Keratinocyte (primary cell): ENCODE results near the gene GPR3. TPM values are rescaled to one million over a fixed set of nuclear protein-coding genes. Genes with fewer than 3 reads are reported as not detected.

Experiments used
- DNase-seq: peaks from one replicate; pipeline ENCODE4 v3.0.0-alpha.2; 2011; ENCODE audit warnings: low read depth, missing footprints, low spot score
- FAIRE-seq: peaks from 2 replicates; lab custom pipeline; 2011; peaks lifted over from hg19 to GRCh38; lab: Jason Lieb, UNC
- H2AFZ ChIP-seq: 2 replicates; pipeline ENCODE4 v1.6.0; 2012; ENCODE audit warnings: low read length, control low read depth, inconsistent platforms; ENCODE audit not compliant: control insufficient read depth
- H3K27ac ChIP-seq: 2 replicates; pipeline ENCODE4 v1.5.1; 2011; ENCODE audit warnings: low read length; ENCODE audit not compliant: control insufficient read depth, insufficient read depth
- H3K27me3 ChIP-seq: 3 replicates; pipeline ENCODE4 v1.6.0; 2011; ENCODE audit warnings: low read length; ENCODE audit not compliant: control insufficient read depth, insufficient read depth; ENCODE audit errors: extremely low read depth
- H3K36me3 ChIP-seq, 2 experiments: 2 replicates in 1 of 2; 3 replicates in 1 of 2; pipeline ENCODE4 v1.5.1; 2011; ENCODE audit warnings: low read length in 2 of 2, mild to moderate bottlenecking in 1 of 2; ENCODE audit not compliant: control insufficient read depth in 2 of 2, insufficient read depth in 2 of 2; ENCODE audit errors: extremely low read depth in 1 of 2
- H3K4me1 ChIP-seq: 3 replicates; pipeline ENCODE4 v1.5.1; 2011; ENCODE audit warnings: low read length; ENCODE audit not compliant: control insufficient read depth, insufficient read depth; ENCODE audit errors: extremely low read depth
- H3K4me2 ChIP-seq: 3 replicates; pipeline ENCODE4 v1.6.0; 2011; ENCODE audit warnings: low read depth, low read length; ENCODE audit not compliant: control insufficient read depth, insufficient read depth; ENCODE audit errors: extremely low read depth
- H3K4me3 ChIP-seq, 3 experiments: fragments of 200-600 bp in 1 of 3; sonication (generic) in 1 of 3; 2 replicates in 2 of 3; 3 replicates in 1 of 3; pipeline ENCODE4 v1.5.1; 2011 to 2016; ENCODE audit warnings: low read length in 3 of 3, mild to moderate bottlenecking in 3 of 3, control low read depth in 2 of 3, inconsistent platforms in 1 of 3, low read depth in 1 of 3, mixed read lengths in 1 of 3, mixed run types in 1 of 3, moderate library complexity in 1 of 3; ENCODE audit not compliant: control insufficient read depth in 2 of 3, insufficient read depth in 2 of 3; ENCODE audit errors: extremely low read depth in 1 of 3
- H3K79me2 ChIP-seq: 2 replicates; pipeline ENCODE4 v1.6.0; 2012; ENCODE audit warnings: low read length; ENCODE audit not compliant: control insufficient read depth, insufficient read depth
- H3K9ac ChIP-seq: 3 replicates; pipeline ENCODE4 v1.6.0; 2011; ENCODE audit warnings: low read length; ENCODE audit not compliant: control insufficient read depth, insufficient read depth; ENCODE audit errors: extremely low read depth
- H3K9me1 ChIP-seq: 3 replicates; pipeline ENCODE4 v1.6.0; 2011; ENCODE audit warnings: low read length; ENCODE audit not compliant: control insufficient read depth, insufficient read depth; ENCODE audit errors: extremely low read depth
- H3K9me3 ChIP-seq: 2 replicates; pipeline ENCODE4 v1.5.1; 2012; ENCODE audit warnings: low read depth, low read length; ENCODE audit not compliant: control insufficient read depth
- H4K20me1 ChIP-seq: 3 replicates; pipeline ENCODE4 v1.6.0; 2011; ENCODE audit warnings: low read length; ENCODE audit not compliant: control insufficient read depth, insufficient read depth; ENCODE audit errors: extremely low read depth
- CTCF ChIP-seq, 3 experiments: IDR thresholded peaks in 1 of 3; conservative IDR thresholded peaks in 1 of 3; optimal IDR thresholded peaks in 1 of 3; 2 replicates in 2 of 3; 3 replicates in 1 of 3; pipeline versions ENCODE3 to v1.5.1; 2011; ENCODE audit warnings: low read length in 3 of 3, mild to moderate bottlenecking in 3 of 3, moderate library complexity in 2 of 3, control low read depth in 1 of 3, inconsistent platforms in 1 of 3; ENCODE audit not compliant: insufficient read depth in 2 of 3; ENCODE audit errors: extremely low read depth in 1 of 3
- EZH2 ChIP-seq: IDR thresholded peaks from one replicate; pipeline ENCODE4 v1.6.1; 2012; ENCODE audit warnings: inconsistent platforms, mild to moderate bottlenecking, low read length, moderate library complexity
- dilution Hi-C: fragments of 300-500 bp; cut with MboI; formaldehyde crosslinking; loops from one replicate; pipeline ENCODE4 v1.7.0; 2020; ENCODE audit warnings: low sequenced_read_pairs; ENCODE audit not compliant: extremely low pct_ligation_motif_present
- polyA plus RNA-seq, 5 experiments: library from polyadenylated mRNA; depleted of rRNA in 3 of 5; stranded (reverse) in 3 of 5; stranded (forward) in 1 of 5; unstranded in 1 of 5; fragments of >200 nt; gene quantifications; 1 replicate in 1 of 5; 2 replicates in 3 of 5; 3 replicates in 1 of 5; pipeline versions ENCODE4 v1.2.1 to v1.2.3, GENCODE V29; 2011 to 2012; ENCODE audit warnings: missing spikeins in 2 of 5, low read depth in 1 of 5, low replicate concordance in 1 of 5

The GPR3 gene
- polyA plus RNA-seq, 1 donor (not counting 4 experiments of a cell fraction or from before 2014, with no cell fraction given) = 1.4 TPM

GRCh38 chr1:27438621-27439061 is 46.2 kb downstream of the GPR3 start:
- Histone ChIP-seq H3K4me2 (no peak overlapping the region), H2AFZ (no peak overlapping the region), H3K9ac (no peak overlapping the region), H3K4me1 (peaks cover 26% of the 10 kb centered on the region), H3K27me3 (no peaks in the 10 kb centered on the region), H3K9me3 (no peaks in the 10 kb centered on the region), H4K20me1 (peaks cover 3% of the 10 kb centered on the region), H3K79me2 (peaks cover 85% of the 10 kb centered on the region), H3K27ac (no peak overlapping the region), H3K36me3 (peaks cover 0 to 4% of the 10 kb centered on the region in 2 experiments), H3K4me3 (no peak overlapping the region), H3K9me1 (peaks cover 3% of the 10 kb centered on the region)
- DNase-seq (no peak), FAIRE-seq (no peak)
- dilution Hi-C loops = no loop called here
- TF ChIP-seq EZH2 = no peak
- no peak for TF ChIP-seq CTCF (optimal IDR thresholded peaks at IDR 0.05 in 1 of 3, IDR thresholded peaks at IDR 0.05 in 1 of 3, conservative IDR thresholded peaks at IDR 0.05 in 1 of 3; ENCODE audit: extremely low read depth in 1 of 3, insufficient read depth in 2 of 3, low read length in 3 of 3)

DNA sequence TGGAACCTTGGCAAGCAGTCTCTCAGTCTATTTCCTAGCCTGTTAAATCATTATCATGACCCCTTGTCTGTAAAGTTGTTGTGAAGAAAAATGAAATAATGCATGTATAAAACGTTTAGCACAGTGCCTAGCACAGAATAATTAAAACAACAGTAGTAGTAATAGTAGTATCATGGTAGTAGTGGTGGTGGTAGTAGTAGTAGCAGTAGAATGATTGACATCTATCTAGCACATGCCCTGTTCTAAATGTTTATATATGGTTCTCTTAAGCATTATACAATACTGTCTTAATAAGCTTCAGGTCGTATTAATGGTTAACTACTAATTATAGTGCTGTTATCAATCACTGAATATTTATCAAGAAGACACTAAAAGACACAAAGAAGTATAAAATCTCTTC is 46.7 kb downstream of the GPR3 start:
- no peak for DNase-seq
- no peak overlapping the region for H3K27ac ChIP-seq
- peaks cover 3% of the 10 kb centered on the region for H3K9me1 ChIP-seq
- H3K4me3 ChIP-seq = no peak overlapping the region
- no peak overlapping the region for H3K9ac ChIP-seq
- peaks cover 26% of the 10 kb centered on the region for H3K4me1 ChIP-seq
- dilution Hi-C loops = no loop called here
- H3K27me3 ChIP-seq = no peaks in the 10 kb centered on the region
- H3K36me3 ChIP-seq = peaks cover 0 to 4% of the 10 kb centered on the region in 2 experiments
- FAIRE-seq = no peak
- H4K20me1 ChIP-seq = peaks cover 3% of the 10 kb centered on the region
- no peaks in the 10 kb centered on the region for H3K9me3 ChIP-seq
- H3K79me2 ChIP-seq = peaks cover 85% of the 10 kb centered on the region
- H3K4me2 ChIP-seq = no peak overlapping the region
- H2AFZ ChIP-seq = no peak overlapping the region
- no peak for TF ChIP-seq EZH2
- no peak for TF ChIP-seq CTCF (optimal IDR thresholded peaks at IDR 0.05 in 1 of 3, IDR thresholded peaks at IDR 0.05 in 1 of 3, conservative IDR thresholded peaks at IDR 0.05 in 1 of 3; ENCODE audit: extremely low read depth in 1 of 3, insufficient read depth in 2 of 3, low read length in 3 of 3)
